Body of pancreas (tissue), 4 donors: ENCODE data around the gene SLC22A23.

Experiments used
- POLR2A ChIP-seq, 3 donors: fragments of 450-650 bp; IDR thresholded peaks; one replicate each; pipeline ENCODE4 v1.6.1; 2016; ENCODE audit warnings: antibody characterized with exemption in 3 of 3, mild to moderate bottlenecking in 2 of 3
- TF ChIP-seq, protein P1 (sequence below), 7 experiments: fragments of 450-650 bp in 4 of 7; fragments of 200-600 bp in 3 of 7; sonication (generic) in 3 of 7; IDR thresholded peaks; one replicate each; pipeline ENCODE4 v1.5.1; 2016 to 2019; ENCODE audit warnings: antibody characterized with exemption in 7 of 7

DNA sequence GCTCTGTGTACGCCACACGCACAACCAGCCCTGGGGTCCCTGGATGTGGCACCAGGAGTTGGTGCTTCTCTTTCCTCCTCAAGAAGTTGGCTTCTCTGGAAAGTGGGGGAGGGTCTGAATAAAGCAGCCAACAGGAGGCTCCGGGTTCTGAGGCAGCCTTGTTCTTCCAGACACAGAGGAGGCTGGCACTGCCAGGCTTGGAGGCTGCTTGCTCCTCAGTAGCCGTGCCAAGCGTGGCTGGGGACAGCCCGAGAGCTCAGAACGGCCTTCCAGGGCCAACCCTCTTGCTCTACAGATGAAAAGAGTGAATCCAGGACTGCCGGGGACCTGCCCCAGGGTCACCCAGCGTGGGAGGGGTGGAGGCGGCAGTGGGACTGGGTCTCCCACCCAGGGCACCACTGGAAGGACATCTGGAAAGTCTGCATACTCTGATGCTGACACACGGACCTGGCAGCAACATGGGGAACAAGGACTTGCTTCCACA is 70.4 kb downstream of the SLC22A23 start:
- TF ChIP-seq, protein P1, sequence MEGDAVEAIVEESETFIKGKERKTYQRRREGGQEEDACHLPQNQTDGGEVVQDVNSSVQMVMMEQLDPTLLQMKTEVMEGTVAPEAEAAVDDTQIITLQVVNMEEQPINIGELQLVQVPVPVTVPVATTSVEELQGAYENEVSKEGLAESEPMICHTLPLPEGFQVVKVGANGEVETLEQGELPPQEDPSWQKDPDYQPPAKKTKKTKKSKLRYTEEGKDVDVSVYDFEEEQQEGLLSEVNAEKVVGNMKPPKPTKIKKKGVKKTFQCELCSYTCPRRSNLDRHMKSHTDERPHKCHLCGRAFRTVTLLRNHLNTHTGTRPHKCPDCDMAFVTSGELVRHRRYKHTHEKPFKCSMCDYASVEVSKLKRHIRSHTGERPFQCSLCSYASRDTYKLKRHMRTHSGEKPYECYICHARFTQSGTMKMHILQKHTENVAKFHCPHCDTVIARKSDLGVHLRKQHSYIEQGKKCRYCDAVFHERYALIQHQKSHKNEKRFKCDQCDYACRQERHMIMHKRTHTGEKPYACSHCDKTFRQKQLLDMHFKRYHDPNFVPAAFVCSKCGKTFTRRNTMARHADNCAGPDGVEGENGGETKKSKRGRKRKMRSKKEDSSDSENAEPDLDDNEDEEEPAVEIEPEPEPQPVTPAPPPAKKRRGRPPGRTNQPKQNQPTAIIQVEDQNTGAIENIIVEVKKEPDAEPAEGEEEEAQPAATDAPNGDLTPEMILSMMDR (IDR thresholded peaks at IDR 0.05): no peak
- no peak for TF ChIP-seq POLR2A (IDR thresholded peaks at IDR 0.05)
